ENCODE data around the gene CACNA1C.

The CACNA1C gene

DNA sequence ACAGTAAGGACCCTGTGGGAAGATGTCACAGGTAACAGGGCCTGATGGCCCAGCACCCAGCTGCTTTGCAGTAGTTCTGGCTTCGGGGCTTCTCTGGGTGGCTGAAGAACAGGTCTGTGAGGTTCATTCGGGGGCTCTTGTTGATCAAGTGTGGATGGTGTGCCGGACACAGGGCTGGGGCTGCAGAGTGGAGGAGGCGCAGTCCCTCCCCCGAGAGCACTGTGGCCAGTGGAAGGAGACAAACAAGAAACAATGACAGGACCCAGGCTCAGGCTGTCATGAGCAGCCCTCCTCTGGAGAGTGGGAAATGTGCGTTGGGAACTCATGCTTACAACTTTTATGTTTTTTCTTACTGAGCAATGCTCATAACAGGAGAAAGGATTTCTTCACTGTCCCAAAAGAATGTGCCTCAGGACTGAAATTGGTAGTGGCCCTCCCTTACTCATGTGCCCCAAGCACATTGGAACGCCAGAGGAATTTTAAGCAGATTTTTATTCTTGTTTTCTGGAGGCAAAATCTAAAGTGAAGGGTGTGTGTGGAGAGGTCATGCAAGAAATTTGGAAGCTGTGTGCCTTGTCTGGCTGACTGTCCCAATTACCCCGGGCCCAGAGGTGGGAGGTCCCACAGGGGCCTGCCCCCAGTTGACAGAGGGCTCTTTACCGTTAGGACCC lies 233.8 kb downstream of the CACNA1C start:
- DNase-seq = no peak

DNA sequence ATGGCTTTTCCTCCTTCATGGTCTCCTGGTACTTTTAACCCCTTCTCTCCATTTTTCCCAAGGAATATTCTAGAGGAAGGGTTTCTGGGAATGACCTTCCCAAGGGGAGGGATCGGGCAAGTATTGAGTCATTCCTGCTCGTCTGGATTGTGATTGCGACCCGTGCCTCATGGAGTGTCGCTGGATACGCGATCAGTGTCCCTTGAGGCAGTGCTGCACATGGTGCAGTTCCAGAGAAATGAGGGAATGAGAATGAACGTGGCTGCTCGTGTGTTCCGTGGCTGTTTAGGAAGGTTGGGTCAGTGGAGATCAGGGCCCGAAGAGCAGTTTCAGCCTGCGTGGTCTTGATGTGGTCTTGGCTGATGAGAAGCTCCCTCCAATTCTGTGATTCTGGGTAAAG lies 234.4 kb downstream of the CACNA1C start:
- DNase-seq = no peak

DNA sequence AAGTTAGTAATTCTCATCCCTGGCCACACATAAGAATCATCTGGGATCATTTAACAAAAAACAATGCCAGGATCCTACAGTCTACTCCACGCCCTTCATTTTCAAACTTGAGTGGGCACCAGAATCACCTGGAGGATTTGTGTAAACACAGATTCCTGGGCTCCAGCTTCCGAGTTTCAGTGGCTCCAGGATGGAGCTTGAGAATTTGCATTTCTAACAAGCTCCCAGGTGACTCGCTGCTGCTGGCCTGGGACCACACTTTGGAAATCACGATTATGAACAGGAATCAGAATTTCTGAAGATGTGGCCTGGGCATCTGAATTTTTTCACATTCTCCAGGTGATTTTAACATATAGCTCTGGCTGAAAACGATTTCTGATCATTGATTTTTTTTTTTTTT lies 234.8 kb downstream of the CACNA1C start:
- no peak for DNase-seq

DNA sequence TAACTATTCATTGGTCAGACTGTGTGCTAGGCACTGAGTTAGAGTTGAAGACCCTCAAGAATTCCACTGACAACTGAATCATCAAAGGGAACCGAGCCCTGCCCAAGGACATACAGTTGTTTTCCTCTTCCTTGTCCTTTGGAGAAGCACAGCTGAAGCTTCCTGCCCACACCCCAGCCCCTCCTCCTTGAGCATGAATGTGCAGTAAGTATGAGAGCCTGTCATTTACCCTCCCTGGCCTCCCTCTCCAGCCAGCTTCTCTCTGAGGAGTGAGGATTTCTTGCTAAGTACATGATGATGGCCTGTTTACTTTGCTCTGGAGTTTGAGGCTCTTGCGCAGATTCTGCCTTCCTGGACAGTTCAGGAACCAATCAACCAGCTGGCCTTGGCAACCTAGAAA lies 235.2 kb downstream of the CACNA1C start:
- DNase-seq = no peak

DNA sequence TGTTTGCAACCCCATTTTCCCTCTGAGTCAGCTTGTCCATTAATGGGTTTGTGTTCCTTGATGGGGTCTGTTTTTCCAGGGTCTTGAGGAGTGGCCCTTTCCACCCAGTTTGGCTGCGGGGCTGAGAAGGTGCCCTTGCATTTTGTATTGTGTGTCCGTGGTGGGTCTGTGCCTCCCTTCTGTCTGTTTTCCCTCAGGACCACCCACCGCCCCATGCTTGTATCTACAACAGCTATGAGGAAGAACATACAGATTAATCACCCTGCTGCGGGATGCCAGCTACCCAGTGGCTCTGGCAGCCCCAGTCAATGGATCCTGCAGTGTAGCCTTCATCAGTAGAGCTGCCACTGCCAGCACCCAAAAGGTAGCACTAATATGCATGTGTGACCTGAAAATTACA lies 235.7 kb downstream of the CACNA1C start:
- no peak for DNase-seq

DNA sequence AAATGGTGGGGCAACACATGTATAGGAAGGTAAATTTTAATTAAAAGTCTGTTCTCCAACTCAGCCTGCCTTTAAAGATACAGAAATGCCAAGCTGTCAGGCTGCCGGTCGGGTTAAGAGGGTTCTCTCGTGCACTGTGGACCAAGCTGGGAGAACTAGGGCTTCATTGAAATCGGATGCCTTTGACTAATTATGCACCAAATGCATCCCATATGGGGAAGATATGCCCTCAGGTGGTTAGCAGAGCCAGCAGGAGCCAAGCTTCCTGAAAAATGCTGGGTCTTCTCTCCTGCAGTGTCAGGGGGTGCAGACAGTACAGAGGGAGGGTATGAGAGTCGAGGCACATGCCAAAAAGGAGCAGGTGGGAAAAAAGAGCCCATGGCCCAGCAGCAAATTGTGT lies 236.1 kb downstream of the CACNA1C start:
- DNase-seq = no peak

DNA sequence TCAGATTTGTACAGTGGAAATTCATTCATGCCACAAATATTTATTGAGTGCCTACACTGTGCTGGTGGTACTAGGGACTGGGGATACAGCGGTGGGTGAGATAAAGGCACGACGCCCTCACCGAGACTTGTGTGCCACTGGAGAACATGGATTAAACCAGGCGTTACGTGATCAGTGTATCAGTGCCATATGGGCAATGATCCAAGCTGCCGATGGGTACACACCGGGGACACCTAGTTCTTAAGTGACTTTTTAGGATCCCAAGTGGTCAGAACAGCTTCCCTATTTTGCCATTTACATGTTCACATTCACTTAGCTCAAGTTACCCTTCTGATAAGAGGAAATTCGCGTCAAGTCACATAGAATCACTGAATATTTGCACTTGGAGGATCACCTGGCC lies 236.7 kb downstream of the CACNA1C start:
- no peak for DNase-seq

DNA sequence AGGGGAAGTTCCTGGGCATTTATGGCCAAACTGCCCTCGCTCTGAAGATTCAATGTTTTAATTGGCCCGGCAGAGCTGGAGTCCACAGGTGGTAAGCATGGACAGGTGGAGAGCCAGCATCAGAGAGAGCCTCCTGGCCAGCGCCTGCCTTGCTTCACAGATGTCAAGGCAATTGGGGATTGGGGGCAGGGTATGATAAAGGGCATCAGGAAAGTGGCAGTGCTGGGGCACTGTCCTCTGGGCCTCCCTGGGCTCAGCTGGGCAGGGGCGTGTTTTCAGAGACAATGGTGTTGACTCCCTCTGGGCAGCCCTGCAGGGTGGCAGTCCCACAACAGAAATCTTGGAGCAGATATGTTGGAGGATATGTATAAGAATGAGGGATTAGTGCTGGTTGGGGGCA lies 237.3 kb downstream of the CACNA1C start:
- DNase-seq = no peak

DNA sequence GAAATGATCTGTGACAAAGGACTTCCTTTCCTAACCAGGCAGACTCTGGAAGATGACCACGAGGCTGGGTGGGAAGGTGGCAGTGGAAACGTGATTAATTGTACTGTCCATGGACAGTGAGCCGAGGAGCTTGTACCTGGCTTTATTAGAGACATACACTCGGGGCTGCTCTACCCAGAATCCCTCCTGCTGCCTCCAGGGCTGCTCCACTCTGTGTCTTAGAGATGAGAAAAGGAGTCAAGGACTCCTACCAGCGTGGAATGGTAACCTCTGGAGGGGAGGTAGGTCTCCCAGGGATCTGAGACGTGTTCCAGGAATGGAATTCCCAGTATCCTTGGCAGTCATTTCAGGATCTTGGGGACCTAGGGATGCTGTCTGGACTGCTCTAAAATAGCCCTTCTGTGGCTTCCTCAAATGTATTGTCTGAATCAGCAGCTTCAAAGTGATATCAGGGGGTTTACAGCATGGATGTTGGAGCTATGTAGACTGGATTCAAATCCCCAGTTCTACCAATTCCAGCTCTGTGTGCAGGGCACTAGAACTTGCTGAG lies 237.8 kb downstream of the CACNA1C start:
- DNase-seq = no peak

DNA sequence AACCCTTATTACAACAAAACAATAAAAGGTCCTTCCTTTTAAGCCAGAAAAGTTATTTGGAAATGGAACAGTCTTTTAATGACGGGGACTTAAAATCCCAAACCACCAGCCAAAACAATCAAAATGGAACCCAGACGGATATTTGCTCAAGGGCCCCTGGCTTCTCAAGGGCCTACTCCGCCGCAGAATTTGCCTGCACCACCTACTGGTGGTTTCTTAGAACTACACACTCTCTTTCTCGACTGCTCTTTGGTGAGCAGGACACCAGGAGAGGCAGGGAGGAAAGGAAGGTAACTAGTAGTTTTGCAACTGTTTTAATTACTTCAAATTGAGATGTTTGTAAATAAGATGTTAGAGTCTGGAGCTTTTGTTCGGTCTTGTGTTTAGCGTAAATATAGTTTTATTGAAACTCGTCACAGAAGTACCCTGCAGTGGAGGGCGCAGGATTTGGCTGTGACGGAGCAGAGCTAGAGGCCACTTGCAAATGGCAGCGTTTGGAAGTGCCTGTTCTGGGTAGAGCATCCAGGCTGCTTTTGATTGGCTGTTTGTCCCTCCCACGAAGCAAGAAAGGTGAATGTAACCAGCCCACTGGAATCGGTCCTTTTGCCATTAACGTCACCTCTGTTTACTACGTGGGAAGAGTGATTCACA lies 238.5 kb downstream of the CACNA1C start:
- DNase-seq = peak; percentile 55

DNA sequence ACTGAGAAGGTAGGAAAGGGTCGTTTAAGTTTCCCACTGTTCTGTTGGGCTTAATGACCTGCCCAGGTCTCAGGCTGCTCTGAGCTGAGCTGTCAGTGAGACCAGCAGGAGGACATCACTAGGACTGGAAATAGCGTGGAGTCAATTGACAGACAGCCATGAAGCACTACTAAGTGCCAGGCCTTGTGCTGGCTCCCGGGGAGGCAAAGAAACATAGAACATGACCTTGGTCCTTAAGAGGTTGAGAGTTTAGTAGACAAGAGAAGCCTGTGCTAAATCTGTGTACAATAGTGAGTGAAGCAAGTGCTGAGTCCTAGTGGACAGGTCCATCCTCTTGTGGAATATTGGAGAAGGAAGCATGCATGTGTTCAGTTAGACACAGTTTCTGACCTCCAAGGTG lies 239.2 kb downstream of the CACNA1C start:
- no peak for DNase-seq

DNA sequence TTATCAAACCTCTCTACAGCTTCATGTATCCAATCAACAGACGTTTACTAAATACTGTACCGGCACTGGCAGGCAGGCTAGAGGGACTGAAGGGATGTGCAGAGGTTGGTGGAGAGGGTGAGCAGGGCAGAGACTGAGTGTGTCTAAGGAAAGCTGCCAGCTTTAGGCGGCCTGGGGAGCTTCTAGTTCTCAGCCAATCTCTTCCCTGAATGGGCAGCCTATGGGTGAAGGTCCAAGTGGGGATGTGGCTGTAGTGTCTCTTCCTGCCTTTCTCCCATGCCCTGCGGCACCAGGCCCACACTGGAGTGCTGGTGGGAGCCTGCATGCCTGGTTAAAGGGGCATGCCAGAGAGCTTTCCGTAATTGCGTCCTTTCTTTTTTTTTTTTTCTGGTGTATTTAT lies 239.8 kb downstream of the CACNA1C start:
- no peak for DNase-seq

DNA sequence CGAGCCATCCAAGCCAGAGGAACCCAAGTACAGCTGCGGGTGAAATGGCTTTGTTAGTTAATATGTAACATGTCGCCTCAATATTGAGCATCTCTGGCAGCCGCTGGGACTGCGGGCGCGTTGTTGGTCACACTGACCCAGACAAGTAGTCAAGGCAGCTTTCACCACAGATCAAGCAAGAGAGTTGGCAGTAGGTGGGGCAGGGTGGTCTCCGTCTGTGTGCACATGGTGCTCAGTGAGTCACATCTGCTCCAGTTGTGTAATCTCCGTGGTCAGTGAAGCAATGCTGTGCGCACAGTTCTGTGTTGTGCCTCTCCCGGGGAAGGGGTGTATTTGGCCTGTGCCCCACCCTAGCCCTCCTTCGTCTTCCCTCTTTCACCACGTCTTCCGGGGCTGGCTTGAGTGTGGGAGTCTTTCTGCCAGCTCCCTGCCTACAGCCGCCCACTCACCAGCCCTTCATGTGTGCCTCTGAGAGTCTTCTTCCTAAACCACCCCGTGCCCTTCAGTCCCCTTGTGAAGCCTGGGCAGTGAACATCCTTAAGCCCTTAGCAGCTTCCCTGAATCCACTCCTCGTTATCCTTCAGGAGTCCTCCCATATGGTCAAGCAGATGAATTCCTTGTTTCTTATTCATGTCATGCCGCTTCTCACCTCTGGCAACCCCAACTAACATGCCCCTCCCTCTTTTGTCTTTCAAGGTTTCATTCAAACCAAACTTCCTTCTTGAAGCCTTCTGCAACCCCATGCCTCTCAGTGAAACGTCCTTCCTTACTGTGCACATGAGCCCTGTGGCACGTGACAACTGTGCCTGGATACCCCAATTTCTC lies 242.1 kb downstream of the CACNA1C start:
- DNase-seq = peak; percentile 39

DNA sequence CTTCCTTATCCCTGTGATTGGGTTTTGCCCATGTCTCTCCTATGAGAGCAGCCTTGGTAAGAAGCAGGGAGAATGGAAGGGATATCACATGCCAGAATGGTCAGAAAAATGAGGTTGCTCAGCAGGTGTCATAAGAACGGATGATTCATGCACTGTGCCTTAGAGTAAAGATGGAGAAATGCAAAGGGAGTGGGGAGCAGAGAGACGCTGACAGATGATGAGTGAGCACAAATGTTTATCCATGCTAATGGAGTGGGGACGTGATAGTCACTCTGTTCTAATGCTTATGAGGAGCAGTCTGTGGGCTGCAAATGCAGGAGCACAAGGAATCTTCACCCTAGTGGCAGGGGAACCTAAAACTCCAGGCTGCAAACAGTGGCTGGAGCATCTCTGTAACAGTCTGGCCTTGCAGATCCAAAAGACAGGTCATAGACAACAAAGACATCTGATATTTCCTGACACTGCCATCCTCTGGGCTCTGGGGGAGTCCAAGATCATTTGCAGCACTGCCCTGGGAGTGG lies 243.2 kb downstream of the CACNA1C start:
- DNase-seq = no peak

DNA sequence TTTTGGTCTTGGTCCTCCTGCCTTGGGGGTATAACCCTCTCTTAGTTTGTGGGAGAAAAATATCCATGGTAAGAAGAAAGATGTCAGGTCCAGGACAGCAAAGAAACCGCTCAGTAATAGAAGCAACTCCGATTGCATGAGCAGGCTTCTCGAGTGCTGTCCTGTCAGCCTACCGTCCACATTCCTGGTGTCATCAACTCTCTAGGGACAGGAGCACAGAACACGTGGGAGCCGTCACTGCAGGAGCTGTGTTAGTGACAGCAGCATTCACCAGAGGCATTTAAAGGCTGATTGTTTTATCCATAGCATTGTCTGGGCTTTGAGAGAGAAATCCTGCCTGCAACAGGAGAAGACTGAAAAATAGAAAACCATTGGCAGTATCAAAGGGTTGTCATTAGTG lies 244.2 kb downstream of the CACNA1C start:
- DNase-seq = no peak

DNA sequence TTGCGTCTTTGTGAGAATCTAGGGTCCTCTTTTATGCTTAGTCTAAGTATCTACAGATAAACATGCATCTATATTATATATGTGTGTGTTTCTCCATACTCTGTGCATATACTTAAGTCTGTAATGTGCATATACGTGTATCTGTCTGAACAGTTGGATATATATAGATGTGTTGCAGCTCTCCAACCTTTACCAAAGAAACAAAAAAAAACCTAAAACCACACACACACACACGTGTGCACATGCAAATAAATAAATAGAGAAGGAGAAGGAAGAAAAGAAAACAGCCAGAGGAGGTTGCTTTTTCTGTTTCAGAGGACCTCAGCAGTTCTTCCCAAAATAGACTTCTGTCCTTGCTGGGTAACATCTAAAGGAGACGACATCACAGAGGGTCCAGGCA lies 244.9 kb downstream of the CACNA1C start:
- DNase-seq = no peak

DNA sequence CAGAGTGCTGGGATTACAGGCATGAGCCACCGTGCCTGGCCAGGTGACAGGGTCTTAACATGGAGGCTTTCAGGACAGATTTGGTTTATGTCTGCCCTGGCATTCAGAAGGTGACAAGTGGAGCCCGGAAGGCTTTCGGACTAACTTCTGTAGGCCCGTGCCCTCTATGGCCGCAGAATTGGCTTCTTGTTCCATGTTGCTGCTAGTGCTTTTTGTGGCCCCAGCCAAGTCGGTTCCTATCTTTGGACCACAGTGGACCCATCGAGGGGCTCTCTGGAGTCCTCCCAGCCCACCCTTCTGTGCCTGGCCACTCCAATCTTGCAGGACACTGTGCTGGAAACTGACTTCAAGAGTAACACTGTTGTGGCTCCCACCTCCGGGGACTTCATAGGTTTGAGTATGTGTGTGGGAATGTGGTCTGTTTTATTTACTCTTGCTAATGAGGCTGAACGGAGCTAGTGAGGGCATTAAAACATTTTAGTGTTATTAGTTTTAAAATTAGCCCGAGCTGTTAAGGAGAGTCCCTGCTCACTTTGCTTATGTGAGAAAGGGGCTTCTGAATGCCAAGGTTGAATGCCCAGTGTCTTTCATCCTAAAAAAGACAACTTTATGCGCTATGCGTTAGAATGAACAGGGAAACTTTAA lies 245.9 kb downstream of the CACNA1C start:
- DNase-seq = no peak

DNA sequence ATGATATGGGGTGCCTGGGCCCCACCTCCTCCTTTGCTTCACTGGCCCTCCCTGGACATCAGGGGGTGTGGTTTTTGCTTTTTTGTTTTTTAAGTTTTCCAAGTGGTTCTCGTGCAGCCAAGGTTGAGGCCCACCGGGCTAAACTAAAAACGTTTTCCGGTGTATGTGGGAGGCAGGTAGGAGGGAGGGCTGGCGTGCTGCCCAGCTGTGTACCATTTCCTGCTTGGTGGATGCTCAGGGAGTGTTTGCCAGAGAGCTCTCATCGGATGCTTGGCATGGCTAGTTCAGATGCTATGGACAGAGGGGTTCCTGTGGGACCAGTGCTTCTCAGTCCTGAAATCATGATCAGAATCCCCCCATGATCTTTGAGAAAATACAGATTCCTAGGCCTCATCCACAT lies 246.4 kb downstream of the CACNA1C start:
- no peak for DNase-seq

DNA sequence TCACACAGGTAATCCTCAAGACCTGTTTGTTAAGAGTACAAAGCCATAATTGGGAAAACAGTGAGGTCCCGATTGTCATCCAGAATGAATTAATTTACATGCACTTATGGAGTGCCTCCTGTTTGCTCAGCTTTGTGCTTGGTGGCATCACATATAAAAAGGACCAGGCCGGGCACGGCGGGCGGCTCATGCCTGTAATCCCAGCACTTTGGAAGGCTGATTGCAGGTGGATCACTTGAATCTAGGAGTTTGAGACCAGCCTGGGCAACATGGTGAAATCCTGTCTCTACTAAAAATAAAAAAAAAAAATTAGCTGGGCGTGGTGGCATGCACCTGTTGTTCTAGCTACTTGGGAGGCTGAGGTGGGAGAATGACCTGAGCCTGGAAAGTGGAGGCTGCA lies 247.4 kb downstream of the CACNA1C start:
- DNase-seq = no peak

DNA sequence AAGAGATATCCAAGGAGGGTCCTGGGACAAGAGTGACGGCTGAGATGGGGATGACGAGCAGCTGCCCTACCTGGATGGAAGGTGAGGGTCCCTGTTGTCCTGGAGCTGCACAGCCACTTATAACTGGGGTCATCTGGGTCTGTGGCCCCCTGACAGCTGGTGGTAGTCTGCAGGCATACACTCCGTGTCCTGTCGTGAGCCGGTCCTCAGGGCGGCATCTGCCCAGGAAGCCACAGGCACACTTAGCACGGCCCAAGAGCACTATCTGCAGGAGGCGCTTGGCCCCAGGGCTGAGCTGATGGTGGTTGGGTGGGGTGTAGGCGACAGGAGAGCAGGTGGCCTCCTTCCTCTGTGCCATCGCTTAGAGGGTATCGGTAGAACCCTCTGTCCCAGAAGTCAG lies 248.1 kb downstream of the CACNA1C start:
- no peak for DNase-seq

DNA sequence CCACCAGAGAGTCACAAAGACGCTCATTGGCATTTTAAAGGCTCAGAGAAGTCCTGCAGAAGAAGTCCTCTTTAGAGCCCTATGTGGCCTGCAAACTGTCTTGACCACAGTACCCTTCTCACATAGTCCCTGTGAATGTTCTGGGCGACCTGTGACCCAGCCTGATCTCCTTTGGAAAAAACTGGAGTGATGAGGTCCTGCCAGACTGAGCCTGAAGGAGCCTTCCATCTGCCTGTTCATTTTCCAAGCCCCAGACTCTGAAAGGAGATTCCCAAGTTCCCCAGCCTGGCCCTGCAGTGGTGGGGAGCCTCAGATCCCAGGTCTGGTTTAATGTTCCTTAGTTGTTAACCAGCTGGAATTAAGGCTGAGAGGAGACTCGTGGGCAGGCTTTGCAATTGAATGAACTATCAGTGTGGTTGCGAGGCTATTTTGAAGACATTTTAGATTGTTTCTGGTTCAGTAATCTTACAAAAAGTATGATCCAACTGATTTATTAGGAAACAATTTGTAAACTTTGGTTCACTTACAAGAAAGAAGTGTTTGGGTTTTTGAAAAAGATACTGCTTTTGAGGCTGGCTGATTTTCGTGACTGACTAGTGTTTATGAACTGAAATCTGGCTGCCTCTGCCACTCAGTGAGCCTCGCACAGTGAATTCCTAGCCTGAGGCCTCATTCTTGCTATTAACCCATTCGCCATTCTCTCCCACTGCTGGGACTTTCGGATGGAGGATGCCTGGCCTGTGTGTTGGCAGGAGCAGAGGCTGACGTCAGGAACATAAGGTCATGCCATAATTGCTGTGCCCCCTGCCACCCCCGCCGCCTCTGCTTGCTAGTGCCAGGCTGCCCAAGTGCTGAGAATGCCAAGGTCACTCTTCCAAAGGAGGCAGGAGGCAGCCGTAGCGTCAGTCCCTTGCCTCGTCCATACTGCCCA lies 249.0 kb downstream of the CACNA1C start:
- DNase-seq = no peak
